Neural crest cell (in vitro differentiated cells): Measurements from ENCODE around the gene TPPP. TPM values are rescaled to one million over a fixed set of nuclear protein-coding genes. Genes with fewer than 3 reads are reported as not detected.

Experiments
- DNase-seq: peaks from one replicate; pipeline ENCODE4 v3.0.0; 2021; ENCODE audit warnings: low read depth, mixed read lengths, low spot score
- H3K27ac Mint-ChIP-seq: one replicate; pipeline ENCODE4 v1.8.0; 2021; ENCODE audit warnings: mild to moderate bottlenecking, mixed read lengths; ENCODE audit not compliant: unreplicated experiment
- H3K27me3 Mint-ChIP-seq: 2 replicates; pipeline ENCODE4 v1.8.0; 2021; ENCODE audit warnings: low read depth, mild to moderate bottlenecking, mixed read lengths
- H3K36me3 Mint-ChIP-seq: 2 replicates; pipeline ENCODE4 v1.8.0; 2021; ENCODE audit warnings: low read depth, mild to moderate bottlenecking, mixed read lengths
- H3K4me1 Mint-ChIP-seq: 2 replicates; pipeline ENCODE4 v1.8.0; 2021; ENCODE audit warnings: mixed read lengths
- H3K4me3 Mint-ChIP-seq: one replicate; pipeline ENCODE4 v1.8.0; 2021; ENCODE audit warnings: mild to moderate bottlenecking, mixed read lengths
- H3K9me3 Mint-ChIP-seq: 2 replicates; pipeline ENCODE4 v1.8.0; 2021; ENCODE audit warnings: mixed read lengths
- CTCF ChIP-seq: fragments of 200-600 bp; sonication (generic); conservative IDR thresholded peaks from 2 replicates; pipeline ENCODE4 v1.5.0; 2021; ENCODE audit warnings: antibody characterized with exemption, mild to moderate bottlenecking
- total RNA-seq: library from RNA; stranded (reverse); gene quantifications from 2 replicates; pipeline ENCODE4 v1.2.1, GENCODE V29; 2021

The TPPP gene
- total RNA-seq, 1 donor from 2014 or later: 2.7 TPM

- Mint-ChIP-seq H3K36me3 (peaks cover 47% of the 10 kb centered on the region), H3K4me1 (no peaks in the 10 kb centered on the region), H3K27ac (no peak overlapping the region), H3K9me3 (no peaks in the 10 kb centered on the region), H3K27me3 (no peaks in the 10 kb centered on the region), H3K4me3 (no peak overlapping the region)
- TF ChIP-seq CTCF: no peak
- no peak for DNase-seq
Measured at GRCh38 chr5:659496-660263, 33.5 kb downstream of the TPPP start.

GRCh38 chr5:658103-658502 lies 35.0 kb downstream of the TPPP start:
- H3K4me3 Mint-ChIP-seq: no peak overlapping the region
- H3K27ac Mint-ChIP-seq: no peak overlapping the region
- DNase-seq: no peak
- no peaks in the 10 kb centered on the region for H3K9me3 Mint-ChIP-seq
- TF ChIP-seq CTCF: no peak
- H3K36me3 Mint-ChIP-seq: peaks cover 60% of the 10 kb centered on the region
- no peaks in the 10 kb centered on the region for H3K27me3 Mint-ChIP-seq
- no peaks in the 10 kb centered on the region for H3K4me1 Mint-ChIP-seq

- DNase-seq: no peak
- TF ChIP-seq CTCF: no peak
- Mint-ChIP-seq H3K27ac (no peak overlapping the region), H3K4me3 (no peak overlapping the region), H3K4me1 (no peaks in the 10 kb centered on the region), H3K27me3 (no peaks in the 10 kb centered on the region), H3K9me3 (no peaks in the 10 kb centered on the region), H3K36me3 (peaks cover 59% of the 10 kb centered on the region)
Measured at GRCh38 chr5:657570-657969, 35.6 kb downstream of the TPPP start.

DNA sequence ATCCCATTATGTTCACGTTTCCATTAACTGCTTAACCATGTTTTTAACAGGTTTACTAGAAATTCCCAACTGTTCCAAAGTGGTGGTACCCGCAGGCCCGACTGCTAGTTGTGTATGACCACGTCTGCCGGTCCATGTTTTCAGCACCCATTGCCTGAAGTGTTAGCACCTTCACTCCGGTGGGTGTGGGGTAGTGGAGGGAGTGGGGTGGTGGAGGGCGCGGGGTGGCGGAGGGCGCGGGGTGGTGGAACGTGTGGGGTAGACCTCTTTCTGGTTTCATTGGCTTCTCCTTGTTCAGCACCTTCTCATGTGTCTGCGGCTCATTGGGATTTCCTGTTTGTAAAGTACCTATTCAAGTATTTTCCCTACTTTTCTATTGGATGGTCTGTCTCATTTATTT lies 37.7 kb downstream of the TPPP start:
- H3K4me3 Mint-ChIP-seq: no peak overlapping the region
- TF ChIP-seq CTCF: no peak
- DNase-seq: no peak
- no peaks in the 10 kb centered on the region for H3K4me1 Mint-ChIP-seq
- H3K36me3 Mint-ChIP-seq: peaks cover 53% of the 10 kb centered on the region
- no peaks in the 10 kb centered on the region for H3K9me3 Mint-ChIP-seq
- no peaks in the 10 kb centered on the region for H3K27me3 Mint-ChIP-seq
- no peak overlapping the region for H3K27ac Mint-ChIP-seq

- Mint-ChIP-seq H3K9me3 (no peaks in the 10 kb centered on the region), H3K4me1 (no peaks in the 10 kb centered on the region), H3K27ac (no peak overlapping the region), H3K27me3 (no peaks in the 10 kb centered on the region), H3K4me3 (no peak overlapping the region), H3K36me3 (peaks cover 42% of the 10 kb centered on the region)
- no peak for DNase-seq
- no peak for TF ChIP-seq CTCF
Measured at GRCh38 chr5:654071-654778, 38.9 kb downstream of the TPPP start.
